Natural killer cell treated with Interleukin-12 subunit alpha and Interleukin-12 subunit beta and Interleukin-15 and Interleukin-18, amount 100 ng/mL, for 72 hours (primary cell): ENCODE results near the gene SERINC4. TPM values are rescaled to one million over a fixed set of nuclear protein-coding genes. Genes with fewer than 3 reads are reported as not detected.
"Not testable (repeated sequence)": the region's sequence is repeated elsewhere in the genome, so short reads cannot be mapped to it uniquely, and the experiment has no call there.

Experiments used
- ATAC-seq, 2 donors: fragments of 150-1000 bp; cut with Tn5 transposase in 1 of 2; sonication (Bioruptor Pico), chemical (Tn5 transposase) in 1 of 2; 2 replicates each; pipeline ENCODE4 v1.10.0; 2021
- DNase-seq: peaks from one replicate; pipeline ENCODE4 v3.0.0; 2022; ENCODE audit warnings: low spot score
- H3K27ac Mint-ChIP-seq, 2 donors: 1 replicate in 1 of 2; 2 replicates in 1 of 2; pipeline ENCODE4 v1.8.0; 2022; ENCODE audit warnings: mixed read lengths in 2 of 2, mild to moderate bottlenecking in 1 of 2, moderate library complexity in 1 of 2
- H3K27me3 Mint-ChIP-seq, 2 donors: 1 replicate in 1 of 2; 2 replicates in 1 of 2; pipeline ENCODE4 v1.8.0; 2022; ENCODE audit warnings: mixed read lengths in 2 of 2
- H3K36me3 Mint-ChIP-seq: one replicate; pipeline ENCODE4 v1.8.0; 2022; ENCODE audit warnings: mixed read lengths
- H3K4me1 Mint-ChIP-seq, 2 donors: 1 replicate in 1 of 2; 2 replicates in 1 of 2; pipeline ENCODE4 v1.8.0; 2022; ENCODE audit warnings: low read depth in 2 of 2, mixed read lengths in 2 of 2, mild to moderate bottlenecking in 1 of 2
- H3K4me3 Mint-ChIP-seq: one replicate; pipeline ENCODE4 v1.8.0; 2022; ENCODE audit warnings: mixed read lengths
- H3K9me3 Mint-ChIP-seq: 2 replicates; pipeline ENCODE4 v1.8.0; 2022; ENCODE audit warnings: mixed read lengths
- total RNA-seq, 2 donors: library from RNA; stranded (reverse); gene quantifications; one replicate each; pipeline ENCODE4 v1.2.3, GENCODE V29; 2022

Gene SERINC4
- under 1 TPM; 0.24 to 0.50 TPM for total RNA-seq

DNA sequence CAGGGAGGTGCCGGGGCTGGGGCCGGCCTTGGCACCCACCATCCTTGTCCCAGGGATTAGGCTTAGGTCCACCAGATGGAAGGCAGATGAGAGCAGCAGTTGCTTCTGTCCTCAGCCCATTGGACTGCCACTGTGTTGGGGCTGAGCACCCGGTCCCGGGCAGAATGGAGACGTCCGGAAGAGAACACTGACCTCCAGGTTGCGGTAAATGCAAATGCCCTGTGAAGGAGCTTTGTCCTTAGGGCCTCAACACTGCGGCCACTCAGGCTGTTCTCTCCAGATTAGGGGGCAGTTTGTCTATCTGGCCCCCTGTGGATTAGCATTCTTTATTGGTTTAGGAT is at the start of gene SERINC4:
SERINC4 (minus strand) TSS at position 276 of the 341 bp plus-strand sequence; CDS start at position 42, 234 bp downstream.
- DNase-seq (no peak), ATAC-seq (no peak)
- Mint-ChIP-seq H3K27me3 (no peaks in the 10 kb centered on the region), H3K9me3 (no peaks in the 10 kb centered on the region), H3K27ac (peak within 1 kb of the TSS; percentile 87 to 91), H3K4me1 (peaks cover 41 to 47% of the 10 kb centered on the region in 2 donors), H3K4me3 (peak within 1 kb of the TSS; percentile 99), H3K36me3 (peaks cover 38% of the 10 kb centered on the region)

DNA sequence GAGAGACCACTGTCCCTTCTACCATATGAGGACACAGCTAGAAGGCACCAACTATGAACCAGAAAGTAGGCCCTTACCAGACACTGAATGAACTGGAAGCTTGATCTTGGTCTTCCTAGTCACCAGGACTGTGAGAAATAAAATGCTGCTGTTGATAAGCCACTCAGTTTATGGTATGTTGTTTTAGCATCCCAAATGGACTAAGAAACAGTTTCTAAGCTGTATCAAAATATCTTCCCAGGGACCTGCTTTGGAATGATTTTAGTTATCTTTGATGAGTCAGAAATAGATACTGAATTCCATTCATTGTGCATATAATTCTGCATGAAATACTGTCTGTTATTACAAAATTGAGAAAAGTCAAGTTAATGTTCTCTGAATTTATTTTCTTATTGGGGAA is 45.4 kb upstream of the SERINC4 start:
- H3K36me3 Mint-ChIP-seq = peaks cover 7% of the 10 kb centered on the region
- no peaks in the 10 kb centered on the region for H3K27me3 Mint-ChIP-seq
- peaks cover 0 to 2% of the 10 kb centered on the region in 2 donors for H3K4me1 Mint-ChIP-seq
- no peak overlapping the region for H3K27ac Mint-ChIP-seq
- H3K9me3 Mint-ChIP-seq = no peaks in the 10 kb centered on the region
- no peak for ATAC-seq
- H3K4me3 Mint-ChIP-seq = no peak overlapping the region
- no peak for DNase-seq

DNA sequence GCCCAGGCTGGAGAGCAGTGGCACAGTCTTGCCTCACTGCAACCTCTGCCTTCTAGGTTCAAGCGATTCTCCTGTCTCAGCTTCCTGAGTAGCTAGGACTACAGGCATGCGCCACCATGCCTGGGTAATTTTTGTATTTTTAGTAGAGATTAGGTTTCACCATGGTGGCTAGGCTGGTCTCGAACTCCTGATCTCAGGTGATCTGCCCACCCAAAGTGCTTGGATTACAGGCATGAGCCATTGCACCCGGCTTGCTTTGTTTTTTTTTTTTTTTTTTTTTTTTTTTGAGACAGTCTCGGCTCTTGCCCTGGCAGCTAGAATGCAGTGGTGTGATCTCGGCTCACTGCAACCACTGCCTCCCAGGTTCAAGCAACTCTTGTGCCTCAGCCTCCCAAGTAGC is 32.5 kb upstream of the SERINC4 start:
- not testable (repeated sequence) for H3K27me3 Mint-ChIP-seq, DNase-seq, H3K9me3 Mint-ChIP-seq, H3K4me3 Mint-ChIP-seq, ATAC-seq
- Mint-ChIP-seq H3K36me3 (peaks cover 12% of the 10 kb centered on the region), H3K27ac (peak overlapping the region in 1 of 2 donors; percentile 58), H3K4me1 (peaks cover 19 to 25% of the 10 kb centered on the region in 2 donors)

DNA sequence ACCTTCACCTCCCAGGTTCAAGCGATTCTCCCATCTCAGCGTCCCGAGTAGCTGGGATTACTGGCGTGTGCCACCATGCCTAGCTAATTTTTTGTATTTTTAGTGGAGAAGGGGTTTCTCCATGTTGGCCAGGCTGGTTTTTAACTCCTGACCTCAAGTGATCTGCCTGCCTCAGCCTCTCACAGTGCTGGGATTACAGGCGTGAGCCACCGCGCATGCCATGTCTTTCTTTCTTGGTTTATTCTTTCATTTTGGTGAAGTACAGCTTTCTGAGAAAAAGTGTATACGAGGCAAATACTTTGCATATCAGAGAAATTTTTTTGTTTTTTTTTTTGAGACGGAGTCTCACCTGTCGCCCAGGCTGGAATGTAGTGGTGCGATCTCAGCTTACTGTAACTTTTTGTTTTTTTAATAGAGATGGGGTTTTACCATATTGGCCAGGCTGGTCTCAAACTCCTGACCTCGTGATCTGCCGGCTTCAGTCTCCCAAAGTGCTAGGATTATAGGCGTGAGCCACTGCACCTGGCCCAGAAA is 31.6 kb upstream of the SERINC4 start:
- H3K9me3 Mint-ChIP-seq, ATAC-seq, DNase-seq, H3K27me3 Mint-ChIP-seq: not testable (repeated sequence)
- peak overlapping the region in 1 of 2 donors; percentile 58 for H3K27ac Mint-ChIP-seq
- peak overlapping the region; percentile 42 for H3K4me3 Mint-ChIP-seq
- peaks cover 22 to 32% of the 10 kb centered on the region in 2 donors for H3K4me1 Mint-ChIP-seq
- peaks cover 12% of the 10 kb centered on the region for H3K36me3 Mint-ChIP-seq

DNA sequence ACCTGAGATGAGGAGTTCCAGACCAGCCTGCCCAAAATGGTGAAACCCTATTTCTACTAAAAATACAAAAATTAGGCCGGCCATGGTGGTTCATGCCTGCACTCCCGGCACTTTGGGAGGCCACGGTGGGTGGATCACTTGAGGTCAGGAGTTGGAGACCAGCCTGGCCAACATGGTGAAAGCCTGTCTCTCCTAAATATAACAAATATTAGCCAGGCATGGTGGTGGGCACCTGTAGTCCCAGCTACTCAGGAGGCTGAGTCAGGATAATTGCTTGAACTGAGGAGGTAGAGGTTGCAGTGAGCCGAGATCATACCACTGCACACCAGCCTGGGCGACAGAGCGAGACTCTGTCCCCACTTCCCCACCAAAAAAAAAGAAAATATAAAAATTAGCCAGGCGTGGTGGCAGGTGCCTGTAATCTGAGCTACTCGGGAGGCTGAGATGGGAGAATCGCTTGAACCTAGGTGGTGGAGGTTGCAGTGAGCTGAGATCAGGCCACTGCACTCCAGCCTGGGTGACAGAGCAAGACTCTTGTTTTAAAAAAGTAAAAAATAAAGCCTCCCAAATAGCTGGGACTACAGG is 30.8 kb upstream of the SERINC4 start:
- not testable (repeated sequence) for H3K9me3 Mint-ChIP-seq, ATAC-seq, H3K4me3 Mint-ChIP-seq, DNase-seq, H3K27me3 Mint-ChIP-seq
- peak overlapping the region in 1 of 2 donors; percentile 84 for H3K27ac Mint-ChIP-seq
- peaks cover 22 to 32% of the 10 kb centered on the region in 2 donors for H3K4me1 Mint-ChIP-seq
- H3K36me3 Mint-ChIP-seq = peaks cover 12% of the 10 kb centered on the region

DNA sequence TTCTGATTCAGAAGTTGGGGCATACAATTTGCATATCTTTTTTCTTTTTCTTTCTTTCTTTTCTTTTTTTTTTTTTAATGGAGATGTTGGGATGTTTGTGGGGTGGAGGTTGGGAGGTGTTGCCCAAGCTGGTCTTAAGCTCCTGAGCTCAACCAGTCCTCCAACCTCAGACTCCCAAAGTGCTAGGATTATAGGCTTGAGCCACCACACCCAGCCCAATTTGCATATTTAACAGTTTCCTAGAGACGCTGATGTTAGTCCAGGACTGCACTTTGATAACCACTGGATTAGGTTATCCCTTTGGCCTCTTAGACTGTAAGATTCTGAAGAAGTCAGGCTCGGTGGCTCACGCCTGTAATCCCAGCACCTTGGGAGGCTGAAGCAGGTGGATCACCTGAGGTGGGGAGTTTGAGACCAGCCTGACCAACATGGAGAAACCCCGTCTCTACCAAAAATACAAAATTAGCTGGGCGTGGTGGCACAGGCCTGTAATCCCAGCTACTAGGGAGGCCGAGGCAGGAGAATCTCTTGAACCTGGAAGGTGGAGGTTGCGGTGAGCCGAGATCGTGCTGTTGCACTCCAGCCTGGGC is 30.0 kb upstream of the SERINC4 start:
- peak overlapping the region; percentile 63 for H3K4me3 Mint-ChIP-seq
- H3K9me3 Mint-ChIP-seq, DNase-seq, ATAC-seq, H3K27me3 Mint-ChIP-seq: not testable (repeated sequence)
- H3K27ac Mint-ChIP-seq = peak overlapping the region; percentile 53 to 84
- peaks cover 10% of the 10 kb centered on the region for H3K36me3 Mint-ChIP-seq
- H3K4me1 Mint-ChIP-seq = peaks cover 22 to 32% of the 10 kb centered on the region in 2 donors

DNA sequence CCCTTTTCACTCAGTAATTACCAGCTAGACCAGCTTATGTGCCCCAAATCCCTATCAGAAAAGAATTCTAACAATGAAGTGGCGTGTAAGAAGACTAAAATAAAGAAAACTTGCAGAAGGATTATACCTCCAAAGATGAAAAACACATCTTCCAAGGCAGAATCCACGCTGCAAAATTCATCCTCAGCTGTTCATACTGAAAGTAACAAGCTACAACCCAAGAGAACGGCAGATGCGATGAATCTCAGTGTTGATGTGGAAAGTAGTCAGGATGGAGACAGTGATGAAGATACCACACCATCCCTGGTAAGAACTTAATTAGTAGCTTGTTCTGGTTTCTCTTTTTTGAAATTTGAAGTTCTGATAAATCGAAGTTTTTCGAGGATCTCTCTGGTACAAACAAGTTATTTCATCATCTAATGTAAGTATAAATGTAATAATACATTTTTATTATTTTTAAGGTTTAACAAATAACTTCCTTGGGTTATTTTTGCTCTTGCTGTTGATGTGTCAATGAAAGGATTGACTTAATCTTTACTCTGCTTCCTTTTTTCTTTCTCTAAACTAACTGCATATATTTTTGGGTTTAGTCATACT is 28.1 kb upstream of the SERINC4 start:
- Mint-ChIP-seq H3K27me3 (no peaks in the 10 kb centered on the region), H3K4me1 (peaks cover 30 to 40% of the 10 kb centered on the region in 2 donors), H3K27ac (peak overlapping the region; percentile 84 to 97), H3K4me3 (peak overlapping the region; percentile 96), H3K36me3 (peaks cover 14% of the 10 kb centered on the region), H3K9me3 (no peaks in the 10 kb centered on the region)
- DNase-seq (no peak), ATAC-seq (peak in 1 of 2 donors; percentile 61)

DNA sequence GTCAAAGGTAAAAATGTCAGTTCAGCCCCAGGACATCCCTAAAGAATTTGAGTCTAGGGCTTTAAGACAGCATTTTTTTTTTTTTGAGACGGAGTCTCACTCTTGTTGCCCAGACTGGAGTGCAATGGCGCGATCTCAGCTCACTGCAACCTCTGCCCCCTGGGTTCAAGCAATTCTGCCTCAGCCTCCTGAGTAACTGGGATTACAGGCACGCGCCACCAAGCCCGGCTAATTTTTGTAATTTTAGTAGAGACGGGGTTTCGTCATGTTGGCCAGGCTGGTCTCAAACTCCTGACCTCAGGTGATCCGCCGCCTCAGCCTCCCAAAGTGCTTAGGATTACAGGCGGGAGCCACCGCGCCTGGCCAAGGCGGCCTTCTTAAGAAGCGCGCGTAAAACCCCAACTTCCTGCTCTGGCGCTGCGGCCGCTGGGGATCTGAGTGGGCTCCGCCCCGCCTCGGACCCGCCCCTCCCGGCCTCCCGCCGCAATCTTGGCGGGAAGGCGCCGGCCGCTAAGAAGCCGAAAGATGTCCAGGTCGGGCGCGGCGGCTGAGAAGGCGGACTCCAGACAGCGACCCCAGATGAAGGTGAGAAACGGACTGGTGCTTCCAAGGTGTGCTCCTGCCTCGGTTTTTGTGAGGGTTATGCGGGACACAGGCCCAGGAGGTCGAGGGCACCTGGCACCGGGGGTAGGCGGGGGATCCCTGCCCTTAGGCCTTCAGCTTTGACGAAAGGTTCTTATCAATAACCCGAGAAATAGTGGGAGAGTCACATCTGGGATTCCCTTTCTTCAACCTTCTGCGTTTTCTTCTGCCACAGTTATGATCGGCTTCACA is 26.7 kb upstream of the SERINC4 start, which contains the start of gene WDR76:
WDR76 (plus strand) TSS at position 495 of the 834 bp plus-strand sequence; CDS start at position 526, 31 bp downstream.
- DNase-seq (peak; percentile 89), ATAC-seq (peak; percentile 88 to 91)
- Mint-ChIP-seq H3K4me1 (peaks cover 29 to 37% of the 10 kb centered on the region in 2 donors), H3K9me3 (no peaks in the 10 kb centered on the region), H3K36me3 (peaks cover 14% of the 10 kb centered on the region), H3K27ac (peak within 1 kb of the TSS; percentile 84 to 97), H3K27me3 (no peaks in the 10 kb centered on the region), H3K4me3 (peak within 1 kb of the TSS; percentile 96)

DNA sequence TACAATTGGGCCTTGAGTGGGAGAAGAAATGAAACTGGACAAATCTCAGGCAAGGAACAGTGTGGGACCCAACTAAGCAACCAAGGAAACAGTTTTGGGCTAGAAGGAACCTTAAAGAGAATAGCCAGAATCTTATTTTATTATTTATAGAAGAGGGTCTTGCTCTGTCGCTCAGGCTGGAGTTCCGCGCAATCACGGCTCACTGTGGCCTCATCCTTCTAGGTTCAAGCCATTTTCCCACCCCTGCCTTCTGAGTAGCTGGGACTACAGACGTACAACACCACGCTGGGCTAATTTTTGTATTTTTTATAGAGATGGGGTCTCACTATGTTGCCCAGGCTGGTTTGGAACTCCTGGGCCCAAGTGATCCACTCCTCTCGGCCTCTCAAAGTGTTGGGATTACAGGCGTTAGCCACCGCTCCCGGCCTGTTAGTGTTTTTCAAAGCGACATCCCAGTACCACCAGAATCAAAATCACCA is 26.0 kb upstream of the SERINC4 start:
- DNase-seq (no peak), ATAC-seq (no peak)
- peak overlapping the region; percentile 84 to 97 for H3K27ac Mint-ChIP-seq
- H3K36me3 Mint-ChIP-seq = peaks cover 14% of the 10 kb centered on the region
- H3K4me1 Mint-ChIP-seq = peaks cover 34 to 41% of the 10 kb centered on the region in 2 donors
- no peaks in the 10 kb centered on the region for H3K9me3 Mint-ChIP-seq
- no peaks in the 10 kb centered on the region for H3K27me3 Mint-ChIP-seq
- peak overlapping the region; percentile 96 for H3K4me3 Mint-ChIP-seq

DNA sequence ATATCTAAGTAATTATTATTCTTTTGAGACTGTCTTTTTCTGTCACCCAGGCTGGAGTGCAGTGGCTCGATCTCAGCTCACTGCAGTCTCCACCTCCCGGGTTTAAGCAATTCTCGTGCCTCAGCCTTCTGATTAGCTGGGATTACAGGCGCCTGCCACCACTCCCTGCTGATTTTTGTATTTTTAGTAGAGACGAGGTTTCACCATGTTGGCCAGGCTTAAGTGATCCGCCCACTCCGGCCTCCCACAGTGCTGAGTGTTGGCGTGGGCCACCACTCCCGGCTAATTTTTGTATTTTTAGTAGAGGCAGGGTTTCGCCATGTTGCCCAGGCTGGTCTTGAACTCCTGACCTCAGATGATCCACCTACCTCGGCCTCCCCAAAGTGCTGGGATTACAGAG is 25.3 kb upstream of the SERINC4 start:
- H3K4me3 Mint-ChIP-seq = peak overlapping the region; percentile 96
- peak overlapping the region; percentile 84 to 97 for H3K27ac Mint-ChIP-seq
- peaks cover 34 to 41% of the 10 kb centered on the region in 2 donors for H3K4me1 Mint-ChIP-seq
- H3K27me3 Mint-ChIP-seq, H3K9me3 Mint-ChIP-seq, ATAC-seq, DNase-seq: not testable (repeated sequence)
- peaks cover 14% of the 10 kb centered on the region for H3K36me3 Mint-ChIP-seq

DNA sequence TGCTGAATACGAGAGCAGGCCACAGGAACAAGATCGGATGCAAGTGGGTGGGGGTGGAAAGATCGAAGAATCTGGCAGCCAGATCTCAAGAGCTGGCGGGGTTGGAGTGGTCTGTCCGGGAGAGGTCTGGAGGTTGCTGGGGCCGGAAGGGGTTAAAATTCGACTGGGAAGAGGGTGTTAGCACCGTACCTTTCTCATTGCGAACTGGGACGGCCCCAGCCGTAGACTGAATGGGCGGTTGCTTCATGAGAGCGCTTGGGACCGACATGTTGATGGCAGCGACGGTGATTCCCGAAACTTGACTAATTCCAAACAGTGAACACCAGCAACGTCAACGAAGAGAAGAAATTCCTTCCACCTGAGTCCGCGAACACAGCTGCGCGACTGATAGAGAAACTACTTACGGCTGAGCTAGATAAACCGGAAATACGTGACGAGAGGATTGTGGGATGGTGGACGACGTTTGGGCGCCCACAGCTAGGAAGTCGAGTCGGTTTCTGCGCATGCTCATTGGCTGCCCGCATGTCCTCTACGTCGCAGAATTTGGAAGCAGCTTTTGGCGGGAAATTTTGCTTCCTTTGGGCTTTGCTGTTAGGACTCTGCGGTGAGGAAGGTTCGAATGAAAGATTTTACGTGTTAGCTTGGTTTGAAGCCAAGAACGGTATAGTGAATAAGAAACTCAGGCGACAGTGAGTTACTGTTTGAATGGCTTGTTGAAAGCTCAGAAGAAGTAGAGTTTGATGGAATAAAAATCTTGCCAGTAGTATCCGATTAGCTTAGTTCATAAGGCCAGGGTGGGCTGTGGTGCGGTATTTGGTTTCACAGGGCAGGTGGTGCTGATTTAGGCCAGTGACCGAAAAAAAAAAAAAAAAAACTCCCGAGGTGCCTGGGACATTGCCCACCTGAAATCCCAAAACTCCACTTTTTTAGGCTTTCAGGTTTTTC is 24.6 kb upstream of the SERINC4 start, which contains the start of gene MFAP1:
MFAP1 (minus strand) TSS at position 389 of the 945 bp plus-strand sequence; CDS start at position 268, 121 bp downstream.
- peak within 1 kb of the TSS; percentile 98 for H3K4me3 Mint-ChIP-seq
- peak; percentile 95 for DNase-seq
- no peaks in the 10 kb centered on the region for H3K27me3 Mint-ChIP-seq
- peak within 1 kb of the TSS; percentile 97 to 99 for H3K27ac Mint-ChIP-seq
- no peaks in the 10 kb centered on the region for H3K9me3 Mint-ChIP-seq
- peak; percentile 89 to 94 for ATAC-seq
- H3K4me1 Mint-ChIP-seq = peaks cover 34 to 36% of the 10 kb centered on the region in 2 donors
- H3K36me3 Mint-ChIP-seq = peaks cover 14% of the 10 kb centered on the region

DNA sequence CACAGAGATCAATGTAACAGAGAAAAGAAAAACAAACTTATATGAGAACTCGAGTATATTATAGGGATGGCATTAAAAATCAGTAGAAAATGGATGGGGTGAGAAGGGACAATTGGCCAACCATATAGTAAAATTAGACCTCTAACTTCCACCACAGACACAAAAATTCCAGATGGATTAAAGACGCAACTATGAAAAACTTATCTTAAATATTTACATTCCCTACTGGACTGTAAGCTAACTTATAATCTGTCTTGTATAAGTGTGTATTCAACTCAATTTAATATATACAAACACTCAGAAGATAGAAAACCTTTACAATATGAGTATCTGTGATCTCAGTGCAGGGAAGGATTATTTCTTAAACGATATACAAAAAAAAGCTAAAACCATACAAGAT is 21.5 kb upstream of the SERINC4 start:
- DNase-seq (no peak), ATAC-seq (no peak)
- Mint-ChIP-seq H3K4me1 (peaks cover 19 to 22% of the 10 kb centered on the region in 2 donors), H3K36me3 (peaks cover 13% of the 10 kb centered on the region), H3K27me3 (no peaks in the 10 kb centered on the region), H3K9me3 (no peaks in the 10 kb centered on the region), H3K27ac (peak overlapping the region in 1 of 2 donors; percentile 10), H3K4me3 (peak overlapping the region; percentile 45)
